ENCODE data around the gene GZMM.

DNA sequence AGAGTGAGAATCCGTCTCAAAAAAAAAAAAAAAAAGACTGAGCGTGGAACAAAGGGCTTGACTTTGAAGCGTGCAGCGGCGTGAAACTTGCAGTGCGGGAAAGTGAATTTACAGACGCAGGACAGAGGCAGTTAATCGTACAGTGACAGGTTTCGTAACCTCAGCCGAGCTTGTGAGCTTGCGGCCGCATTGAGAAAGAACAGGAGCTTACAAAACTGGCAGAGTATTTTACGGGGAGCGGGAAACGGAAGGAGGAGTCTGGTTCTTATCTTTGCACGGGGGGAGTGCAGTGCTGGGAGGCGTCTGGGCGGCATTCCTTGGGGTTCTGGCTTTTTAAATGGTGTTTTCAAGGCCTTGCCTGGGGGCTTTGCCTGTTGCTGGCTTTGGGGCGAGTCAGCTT lies 22.6 kb downstream of the GZMM start:
- TF ChIP-seq CTCF (IDR thresholded peaks at IDR 0.05) (no peak), POLR2A (IDR thresholded peaks at IDR 0.05) (no peak)

Data from thyroid gland (tissue), 4 donors.